PC-9 (cell line): Measurements from ENCODE around the gene PCDHGC3. TPM values are rescaled to one million over a fixed set of nuclear protein-coding genes. Genes with fewer than 3 reads are reported as not detected.

ENCODE experiments used
- BruUV-seq: library from RNA; stranded (reverse); fragments of 400-500 nt; replicated peaks from 2 replicates; lab custom pipeline; 2021; lab: Mats Ljungman, UMichigan
- CTCF ChIA-PET: fragments of 300-600 bp; sonication (Branson Sonifier 250); formaldehyde crosslinking; loops from one replicate; lab custom pipeline; 2022; ENCODE audit warnings: antibody characterized with exemption; lab: Charles Lee
- POLR2A ChIA-PET: fragments of 300-600 bp; sonication (Branson Sonifier 250); formaldehyde crosslinking; loops from one replicate; lab custom pipeline; 2022; ENCODE audit warnings: antibody characterized with exemption; ENCODE audit not compliant: unreplicated experiment; lab: Charles Lee
- DNase-seq, 2 experiments: peaks; one replicate each; pipeline versions ENCODE4 v3.0.0 to v3.0.0-alpha.2; 2015 to 2022; ENCODE audit warnings: mixed read lengths in 1 of 2
- H2AFZ ChIP-seq: fragments of 200-600 bp; sonication (generic); 2 replicates; pipeline ENCODE4 v1.8.1; 2017; ENCODE audit warnings: antibody characterized with exemption
- H3F3A ChIP-seq: fragments of 200-600 bp; sonication (generic); 2 replicates; pipeline ENCODE4 v1.8.1; 2017; ENCODE audit warnings: antibody characterized with exemption, mild to moderate bottlenecking, low read depth; ENCODE audit not compliant: insufficient read depth
- H3K27ac ChIP-seq: fragments of 200-600 bp; sonication (generic); 2 replicates; pipeline ENCODE4 v1.6.1; 2016; ENCODE audit warnings: mixed run types
- H3K27me3 ChIP-seq: fragments of 200-600 bp; sonication (generic); 2 replicates; pipeline ENCODE4 v1.6.1; 2016; ENCODE audit warnings: low read depth, mixed run types; ENCODE audit not compliant: insufficient read depth
- H3K36me3 ChIP-seq: fragments of 200-600 bp; sonication (generic); 2 replicates; pipeline ENCODE4 v1.6.1; 2016; ENCODE audit warnings: low read depth, mixed run types
- H3K4me1 ChIP-seq: fragments of 200-600 bp; sonication (generic); replicated peaks from 2 replicates; pipeline ENCODE4 v1.6.1; 2016; ENCODE audit warnings: mixed run types; ENCODE audit not compliant: insufficient read depth
- H3K4me2 ChIP-seq: fragments of 200-600 bp; sonication (generic); 2 replicates; pipeline ENCODE4 v1.6.1; 2017; ENCODE audit warnings: mixed run types
- H3K4me3 ChIP-seq: fragments of 200-600 bp; sonication (generic); 2 replicates; pipeline ENCODE4 v1.6.1; 2016; ENCODE audit warnings: mixed run types
- H3K79me2 ChIP-seq: fragments of 200-600 bp; sonication (generic); 2 replicates; pipeline ENCODE4 v1.6.1; 2017; ENCODE audit warnings: low read depth, mixed run types
- H3K9me2 ChIP-seq: fragments of 200-600 bp; sonication (generic); 2 replicates; pipeline ENCODE4 v1.8.1; 2017; ENCODE audit warnings: mild to moderate bottlenecking; ENCODE audit not compliant: insufficient read depth
- H3K9me3 ChIP-seq: fragments of 200-600 bp; sonication (generic); 2 replicates; pipeline ENCODE4 v1.8.1; 2016; ENCODE audit warnings: low read depth; ENCODE audit not compliant: insufficient read depth
- H4K20me1 ChIP-seq: fragments of 200-600 bp; sonication (generic); 2 replicates; pipeline ENCODE4 v1.8.1; 2017; ENCODE audit not compliant: insufficient read depth
- CTCF ChIP-seq: fragments of 200-600 bp; sonication (generic); conservative IDR thresholded peaks from 2 replicates; pipeline ENCODE4 v1.6.1; 2017; ENCODE audit warnings: mixed run types, antibody characterized with exemption, mild to moderate bottlenecking, moderate library complexity
- EZH2 ChIP-seq: fragments of 200-600 bp; sonication (generic); IDR thresholded peaks from 2 replicates; pipeline ENCODE4 v1.8.0; 2017; ENCODE audit warnings: antibody characterized with exemption, low read depth
- intact Hi-C: fragments of 100-400 bp; cut with micrococcal nuclease; formaldehyde crosslinking; loops from one replicate; pipeline ENCODE4 v1.10.0; 2022; ENCODE audit not compliant: unreplicated experiment
- total RNA-seq: library from RNA; stranded (reverse); gene quantifications from 2 replicates; pipeline ENCODE4 v1.2.3, GENCODE V29; 2021

The PCDHGC3 gene
- total RNA-seq, 1 experiment from 2014 or later, result 0.50 TPM

- Histone ChIP-seq H3K4me3 (no peak overlapping the region), H3K79me2 (no peaks in the 10 kb centered on the region), H3K36me3 (no peaks in the 10 kb centered on the region), H3K4me2 (no peak overlapping the region), H3F3A (no peaks in the 10 kb centered on the region), H3K9me3 (no peaks in the 10 kb centered on the region), H3K27ac (no peak overlapping the region), H2AFZ (no peak overlapping the region), H4K20me1 (no peaks in the 10 kb centered on the region), H3K9me2 (no peaks in the 10 kb centered on the region), H3K27me3 (peaks cover 9% of the 10 kb centered on the region), H3K4me1 (no peaks in the 10 kb centered on the region)
- no TSS peak for BruUV-seq
- POLR2A ChIA-PET, result interaction anchor here (0.7 kb wide), 1 partner anchor 857 kb away, joined by 3 read pairs; no protein-coding TSS in a partner anchor
- TF ChIP-seq CTCF (no peak), EZH2 (no peak)
- no peak for DNase-seq
- CTCF ChIA-PET, result no interaction called here
- intact Hi-C loops, result no loop called here
These were observed 8.5 kb downstream of the PCDHGC3 start for GRCh38 chr5:141484310-141484640.

GRCh38 chr5:141484641-141485311, 9.0 kb downstream of the PCDHGC3 start, which contains the start of gene PCDHGC4:
Gene PCDHGC4 (plus strand): TSS chr5:141485030. CDS start chr5:141485174, 144 bp downstream.
- Histone ChIP-seq H3K4me2 (no peak within 1 kb of the TSS), H3K27ac (no peak within 1 kb of the TSS), H3K9me2 (no peaks in the 10 kb centered on the region), H3K4me1 (no peaks in the 10 kb centered on the region), H3K79me2 (no peaks in the 10 kb centered on the region), H3K9me3 (no peaks in the 10 kb centered on the region), H3F3A (no peaks in the 10 kb centered on the region), H3K27me3 (peaks cover 9% of the 10 kb centered on the region), H2AFZ (no peak within 1 kb of the TSS), H3K36me3 (no peaks in the 10 kb centered on the region), H4K20me1 (no peaks in the 10 kb centered on the region), H3K4me3 (no peak within 1 kb of the TSS)
- intact Hi-C loops, result no loop called here
- BruUV-seq, result no TSS peak
- DNase-seq, result no peak
- TF ChIP-seq EZH2 (no peak), CTCF (no peak)
- POLR2A ChIA-PET, result no interaction called here
- CTCF ChIA-PET, result interaction anchor here (0.6 kb wide), 1 partner anchor 10 kb away, joined by 4 read pairs; no protein-coding TSS in a partner anchor

- Histone ChIP-seq H3K9me2 (no peaks in the 10 kb centered on the region), H4K20me1 (no peaks in the 10 kb centered on the region), H3K4me2 (no peak overlapping the region), H2AFZ (no peak overlapping the region), H3F3A (no peaks in the 10 kb centered on the region), H3K4me1 (no peaks in the 10 kb centered on the region), H3K79me2 (no peaks in the 10 kb centered on the region), H3K36me3 (no peaks in the 10 kb centered on the region), H3K4me3 (no peak overlapping the region), H3K27me3 (peaks cover 11% of the 10 kb centered on the region), H3K27ac (no peak overlapping the region), H3K9me3 (no peaks in the 10 kb centered on the region)
- no peak for TF ChIP-seq CTCF
- TF ChIP-seq EZH2, result no peak
- intact Hi-C loops, result no loop called here
- no peak for DNase-seq
- no TSS peak for BruUV-seq
- POLR2A ChIA-PET, result no interaction called here
- CTCF ChIA-PET, result interaction anchor here (0.6 kb wide), 1 partner anchor 11 kb away, joined by 4 read pairs; no protein-coding TSS in a partner anchor
These were observed 9.7 kb downstream of the PCDHGC3 start for GRCh38 chr5:141485321-141486055.
